ENCODE results near the gene LIMCH1.
"Not testable (repeated sequence)": the region's sequence is repeated elsewhere in the genome, so short reads cannot be mapped to it uniquely, and the experiment has no call there.

The LIMCH1 gene

GRCh38 chr4:41687971-41688370, 150.0 kb downstream of the LIMCH1 start:
- DNase-seq = no peak

- peak; percentile 42 to 50 for DNase-seq
Measured at GRCh38 chr4:41692717-41693345, 154.9 kb downstream of the LIMCH1 start.

GRCh38 chr4:41693629-41694028, 155.7 kb downstream of the LIMCH1 start:
- DNase-seq = peak; percentile 28 to 38

- no peak for DNase-seq
Measured at GRCh38 chr4:41696131-41696530, 158.2 kb downstream of the LIMCH1 start.

GRCh38 chr4:41696763-41697162, 158.8 kb downstream of the LIMCH1 start:
- DNase-seq = no peak

GRCh38 chr4:41701983-41702382, 164.0 kb downstream of the LIMCH1 start:
- no peak for DNase-seq

GRCh38 chr4:41702770-41703169, 164.8 kb downstream of the LIMCH1 start:
- no peak for DNase-seq

- DNase-seq = no peak
Measured at GRCh38 chr4:41703785-41704184, 165.8 kb downstream of the LIMCH1 start.

- no peak for DNase-seq
Measured at GRCh38 chr4:41709844-41710481, 172.0 kb downstream of the LIMCH1 start.

- DNase-seq = not testable (repeated sequence)
Measured at GRCh38 chr4:41711654-41712053, 173.7 kb downstream of the LIMCH1 start.

GRCh38 chr4:41712425-41712824, 174.5 kb downstream of the LIMCH1 start:
- no peak for DNase-seq

GRCh38 chr4:41713768-41714167, 175.8 kb downstream of the LIMCH1 start:
- DNase-seq = no peak

- DNase-seq = no peak
Measured at GRCh38 chr4:41714364-41715000, 176.5 kb downstream of the LIMCH1 start.

- DNase-seq = no peak
Measured at GRCh38 chr4:41715155-41715554, 177.2 kb downstream of the LIMCH1 start.

- DNase-seq = no peak
Measured at GRCh38 chr4:41718907-41719306, 180.9 kb downstream of the LIMCH1 start.

- DNase-seq = no peak
Measured at GRCh38 chr4:41719417-41719816, 181.5 kb downstream of the LIMCH1 start.

- DNase-seq = no peak
Measured at GRCh38 chr4:41722181-41722580, 184.2 kb downstream of the LIMCH1 start.

- no peak for DNase-seq
Measured at GRCh38 chr4:41723286-41723685, 185.3 kb downstream of the LIMCH1 start.

GRCh38 chr4:41725254-41725653, 187.3 kb downstream of the LIMCH1 start:
- peak in 1 of 2 experiments; percentile 2 for DNase-seq

- no peak for DNase-seq
Measured at GRCh38 chr4:41727861-41728572, 190.1 kb downstream of the LIMCH1 start.

- DNase-seq = no peak
Measured at GRCh38 chr4:41728573-41728913, 190.6 kb downstream of the LIMCH1 start.

GRCh38 chr4:41731569-41732126, 193.7 kb downstream of the LIMCH1 start:
- DNase-seq = no peak

- no peak for DNase-seq
Measured at GRCh38 chr4:41734371-41734770, 196.4 kb downstream of the LIMCH1 start.

All from AML-193 (cell line).